LNCaP clone FGC (cell line): ENCODE measurements around the gene FGFR1OP2.

Source experiments
- DNase-seq: peaks from one replicate; pipeline ENCODE4 v3.0.0-alpha.2; 2011; ENCODE audit warnings: low read depth
- H3K4me3 ChIP-seq: 2 replicates; pipeline ENCODE4 v1.5.1; 2011; ENCODE audit warnings: mild to moderate bottlenecking, low read depth, low read length, control low read depth
- CTCF ChIP-seq: IDR thresholded peaks from 2 replicates; pipeline ENCODE4 v1.5.1; 2012; ENCODE audit warnings: mild to moderate bottlenecking; ENCODE audit not compliant: control insufficient read depth, insufficient read depth; ENCODE audit errors: extremely low read depth

Gene FGFR1OP2

GRCh38 chr12:27000961-27001360 lies 62.7 kb downstream of the FGFR1OP2 start:
- no peak overlapping the region for H3K4me3 ChIP-seq
- TF ChIP-seq CTCF, result no peak
- DNase-seq, result no peak

- no peak for TF ChIP-seq CTCF
- no peak overlapping the region for H3K4me3 ChIP-seq
- DNase-seq, result no peak
Observed at GRCh38 chr12:27001663-27002062, 63.4 kb downstream of the FGFR1OP2 start.

GRCh38 chr12:27002141-27002540 lies 63.9 kb downstream of the FGFR1OP2 start:
- H3K4me3 ChIP-seq, result no peak overlapping the region
- TF ChIP-seq CTCF, result no peak
- DNase-seq, result no peak

GRCh38 chr12:27003421-27004381 lies 65.4 kb downstream of the FGFR1OP2 start:
- no peak for DNase-seq
- no peak overlapping the region for H3K4me3 ChIP-seq
- no peak for TF ChIP-seq CTCF

GRCh38 chr12:27005495-27005894 lies 67.2 kb downstream of the FGFR1OP2 start:
- no peak for TF ChIP-seq CTCF
- no peak for DNase-seq
- no peak overlapping the region for H3K4me3 ChIP-seq

GRCh38 chr12:27006797-27007467 lies 68.7 kb downstream of the FGFR1OP2 start:
- no peak overlapping the region for H3K4me3 ChIP-seq
- no peak for DNase-seq
- TF ChIP-seq CTCF, result no peak
